GM21515 (cell line): ENCODE measurements around the gene CBX8.

Experiments used
- ATAC-seq: cut with Tn5 transposase; IDR thresholded peaks from one replicate; pipeline ENCODE4 v1.9.1; 2021; ENCODE audit not compliant: unreplicated experiment

The CBX8 gene

GRCh38 chr17:79821331-79822095 is 24.6 kb upstream of the CBX8 start:
- no peak for ATAC-seq

- no peak for ATAC-seq
These were observed 24.1 kb upstream of the CBX8 start for GRCh38 chr17:79820959-79821330.

GRCh38 chr17:79819534-79820276 is 22.8 kb upstream of the CBX8 start:
- no peak for ATAC-seq

- no peak for ATAC-seq
These were observed 22.2 kb upstream of the CBX8 start for GRCh38 chr17:79819085-79819484.

GRCh38 chr17:79818026-79818758 is 21.3 kb upstream of the CBX8 start:
- no peak for ATAC-seq

GRCh38 chr17:79815836-79816461 is 19.1 kb upstream of the CBX8 start:
- ATAC-seq, result no peak

GRCh38 chr17:79814974-79815835 is 18.3 kb upstream of the CBX8 start:
- no peak for ATAC-seq

- no peak for ATAC-seq
These were observed 17.5 kb upstream of the CBX8 start for GRCh38 chr17:79814127-79814973.

- ATAC-seq, result no peak
These were observed 16.6 kb upstream of the CBX8 start for GRCh38 chr17:79813297-79814126.

GRCh38 chr17:79812353-79813258 is 15.7 kb upstream of the CBX8 start:
- no peak for ATAC-seq

GRCh38 chr17:79811868-79812352 is 15.0 kb upstream of the CBX8 start:
- no peak for ATAC-seq

- no peak for ATAC-seq
These were observed 14.4 kb upstream of the CBX8 start for GRCh38 chr17:79811011-79811867.

GRCh38 chr17:79810130-79811010 is 13.5 kb upstream of the CBX8 start:
- ATAC-seq, result peak; percentile 63

- no peak for ATAC-seq
These were observed 12.8 kb upstream of the CBX8 start for GRCh38 chr17:79809530-79810129.
